GM19463 (cell line): Measurements from ENCODE around the gene TLE2.

Experiments used
- ATAC-seq: cut with Tn5 transposase; IDR thresholded peaks from one replicate; pipeline ENCODE4 v1.9.1; 2021; ENCODE audit warnings: mild to moderate bottlenecking, moderate library complexity; ENCODE audit not compliant: unreplicated experiment

The TLE2 gene

DNA sequence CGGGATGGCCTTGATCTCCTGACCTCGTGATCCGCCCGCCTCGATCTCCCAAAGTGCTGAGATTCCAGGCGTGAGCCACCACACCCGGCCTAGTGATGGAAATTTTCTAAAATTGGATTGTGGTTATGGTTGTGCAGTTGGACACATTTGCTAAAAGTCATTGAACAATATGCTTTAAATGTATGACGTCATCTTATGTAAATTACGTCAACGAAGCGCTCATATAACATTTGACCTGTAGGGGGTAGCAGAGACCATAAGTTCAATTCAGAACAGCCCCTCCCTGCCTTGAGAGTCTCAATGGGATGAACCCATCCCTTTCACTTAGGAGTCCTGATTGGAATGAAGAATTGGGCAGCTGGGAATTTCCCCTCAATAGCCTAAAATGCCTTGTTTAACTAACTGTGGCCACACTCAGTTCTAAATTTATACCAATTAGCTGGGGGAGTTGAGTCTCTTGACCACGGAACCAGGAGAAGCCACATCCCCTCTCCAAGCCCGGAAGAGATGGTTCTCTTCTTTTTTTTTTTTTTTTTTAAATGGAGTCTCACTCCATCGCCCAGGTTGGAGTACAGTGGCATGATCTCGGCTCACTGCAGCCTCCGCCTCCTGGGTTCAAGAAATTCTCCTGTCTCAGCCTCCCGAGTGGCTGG lies 66.9 kb downstream of the TLE2 start:
- no peak for ATAC-seq

- no peak for ATAC-seq
These were observed 69.0 kb downstream of the TLE2 start for GRCh38 chr19:2960120-2960519.

DNA sequence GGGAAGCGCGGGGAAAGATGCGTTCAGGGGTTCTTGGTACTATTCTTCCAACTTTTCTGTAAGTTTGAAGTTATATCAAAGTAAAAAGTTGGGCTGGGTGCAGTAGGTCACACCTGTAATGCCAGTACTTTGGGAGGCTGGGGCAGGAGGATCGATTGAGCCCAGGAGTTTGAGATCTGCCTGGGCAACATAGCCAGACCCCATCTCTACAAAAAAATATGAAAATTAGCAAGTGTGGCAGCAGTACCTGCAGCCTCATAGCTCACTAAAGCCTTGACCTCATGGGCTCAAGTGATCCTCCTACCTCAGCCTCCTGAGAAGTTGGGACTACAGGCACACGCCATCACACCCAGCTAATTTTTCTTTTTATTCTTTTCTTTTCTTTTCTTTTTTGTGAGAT lies 71.9 kb downstream of the TLE2 start:
- ATAC-seq: no peak

- ATAC-seq: no peak
These were observed 76.1 kb downstream of the TLE2 start for GRCh38 chr19:2952953-2953481.

DNA sequence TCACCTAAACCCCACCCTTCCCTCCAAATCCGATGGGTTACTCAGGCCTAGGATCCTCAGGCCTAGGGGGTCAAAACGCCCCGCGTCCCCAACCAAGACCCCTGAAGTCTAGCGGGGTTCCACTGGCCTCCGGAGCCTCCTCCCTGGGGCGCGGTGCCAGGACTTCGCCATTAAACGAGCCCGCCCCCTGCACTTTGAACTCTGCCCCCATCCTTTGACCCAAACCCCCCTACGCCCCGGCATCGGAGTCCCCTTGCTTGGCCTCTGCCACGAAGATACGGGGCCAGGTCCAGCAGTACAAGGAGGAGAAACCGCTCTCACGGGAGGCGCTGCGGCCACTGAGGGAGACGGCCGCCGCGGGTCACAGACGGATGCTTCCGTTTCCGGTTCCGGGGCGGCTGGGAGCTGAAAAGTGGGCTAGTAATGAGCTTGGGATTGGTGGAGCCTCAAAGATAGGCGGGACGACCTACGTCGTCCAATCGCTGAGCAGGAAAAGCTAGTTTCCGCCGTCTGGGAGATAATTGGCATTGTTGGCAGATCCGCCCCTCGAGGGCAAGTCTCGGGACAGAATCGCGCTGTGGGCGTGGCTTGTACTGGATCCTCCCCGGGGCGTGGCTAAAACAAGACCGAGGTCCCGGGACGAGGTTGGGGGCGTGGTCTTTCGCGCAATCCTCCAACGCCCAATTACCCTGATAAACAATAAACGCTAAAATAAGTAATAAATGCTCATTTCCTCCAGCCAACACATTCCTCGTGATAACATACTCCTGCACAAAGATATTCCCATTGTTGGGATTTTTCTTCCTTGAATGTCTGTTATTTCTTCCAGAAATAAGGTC lies 78.6 kb downstream of the TLE2 start:
- ATAC-seq: peak; percentile 93

DNA sequence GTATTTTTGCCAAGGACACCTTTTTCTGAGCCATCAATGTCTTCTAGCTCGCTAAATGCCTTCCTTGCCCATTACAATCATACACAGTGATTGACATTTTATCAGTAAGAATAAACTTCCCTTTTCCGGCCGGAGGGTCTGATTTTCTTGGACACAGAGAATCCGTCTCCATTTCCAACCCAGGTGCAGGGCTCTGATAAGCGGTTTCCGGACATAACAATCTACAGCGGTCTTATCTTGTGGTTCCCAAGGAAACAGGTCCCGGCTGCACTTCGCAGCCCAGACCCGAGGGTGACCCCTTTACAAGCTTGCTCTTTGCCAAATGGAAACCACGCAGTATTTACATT lies 79.2 kb downstream of the TLE2 start:
- no peak for ATAC-seq
